GM21367 (cell line): ENCODE data around the gene EVA1C.
"Not testable (repeated sequence)": the region's sequence is repeated elsewhere in the genome, so short reads cannot be mapped to it uniquely, and the experiment has no call there.

Source experiments
- ATAC-seq: cut with Tn5 transposase; IDR thresholded peaks from one replicate; pipeline ENCODE4 v1.9.1; 2021; ENCODE audit not compliant: unreplicated experiment

EVA1C gene

GRCh38 chr21:32412162-32413014, at the start of gene EVA1C:
Gene EVA1C (plus strand): TSS chr21:32412706. CDS start chr21:32412854, 148 bp downstream.
- no peak for ATAC-seq

GRCh38 chr21:32364387-32364786, 48.1 kb upstream of the EVA1C start:
- ATAC-seq: no peak

GRCh38 chr21:32364796-32365195, 47.7 kb upstream of the EVA1C start:
- no peak for ATAC-seq

GRCh38 chr21:32366191-32366590, 46.3 kb upstream of the EVA1C start:
- ATAC-seq: no peak

- ATAC-seq: no peak
Observed at GRCh38 chr21:32367158-32367557, 45.3 kb upstream of the EVA1C start.

- ATAC-seq: no peak
Observed at GRCh38 chr21:32368386-32368785, 44.1 kb upstream of the EVA1C start.

GRCh38 chr21:32368961-32369360, 43.5 kb upstream of the EVA1C start:
- not testable (repeated sequence) for ATAC-seq

GRCh38 chr21:32370998-32371766, 41.3 kb upstream of the EVA1C start:
- no peak for ATAC-seq

GRCh38 chr21:32371913-32372314, 40.6 kb upstream of the EVA1C start:
- no peak for ATAC-seq

GRCh38 chr21:32372755-32373154, 39.8 kb upstream of the EVA1C start:
- ATAC-seq: no peak

GRCh38 chr21:32377506-32377905, 35.0 kb upstream of the EVA1C start:
- ATAC-seq: no peak

GRCh38 chr21:32377991-32378390, 34.5 kb upstream of the EVA1C start:
- no peak for ATAC-seq

GRCh38 chr21:32378956-32379355, 33.5 kb upstream of the EVA1C start:
- ATAC-seq: no peak

- ATAC-seq: no peak
Observed at GRCh38 chr21:32380940-32381339, 31.6 kb upstream of the EVA1C start.

GRCh38 chr21:32381571-32381970, 30.9 kb upstream of the EVA1C start:
- ATAC-seq: no peak

- no peak for ATAC-seq
Observed at GRCh38 chr21:32382108-32382644, 30.3 kb upstream of the EVA1C start.

GRCh38 chr21:32383812-32384211, 28.7 kb upstream of the EVA1C start:
- ATAC-seq: no peak

GRCh38 chr21:32386195-32386870, 26.2 kb upstream of the EVA1C start:
- ATAC-seq: no peak

- ATAC-seq: no peak
Observed at GRCh38 chr21:32387151-32387550, 25.4 kb upstream of the EVA1C start.

GRCh38 chr21:32388306-32388705, 24.2 kb upstream of the EVA1C start:
- ATAC-seq: no peak

- no peak for ATAC-seq
Observed at GRCh38 chr21:32389337-32390015, 23.0 kb upstream of the EVA1C start.
